Memory B cell (primary cell): Measurements from ENCODE around the gene TBXAS1.

Experiments
- ATAC-seq: fragments of 150-1000 bp; cut with Tn5 transposase; 2 replicates; pipeline ENCODE4 v1.10.0; 2021; ENCODE audit warnings: low read depth, mild to moderate bottlenecking, moderate library complexity
- DNase-seq, 2 donors: peaks; one replicate each; pipeline ENCODE4 v3.0.0; 2022; ENCODE audit warnings: low spot score in 2 of 2
- H3K27ac Mint-ChIP-seq: one replicate; pipeline ENCODE4 v1.8.0; 2022; ENCODE audit warnings: mild to moderate bottlenecking, moderate library complexity, mixed read lengths
- H3K27me3 Mint-ChIP-seq: one replicate; pipeline ENCODE4 v1.8.0; 2022; ENCODE audit warnings: mixed read lengths
- H3K36me3 Mint-ChIP-seq: one replicate; pipeline ENCODE4 v1.8.0; 2022; ENCODE audit warnings: mild to moderate bottlenecking, mixed read lengths
- H3K4me1 Mint-ChIP-seq: one replicate; pipeline ENCODE4 v1.8.0; 2022; ENCODE audit warnings: mixed read lengths
- H3K4me3 Mint-ChIP-seq: one replicate; pipeline ENCODE4 v1.8.0; 2022; ENCODE audit warnings: mild to moderate bottlenecking, moderate library complexity, mixed read lengths
- H3K9me3 Mint-ChIP-seq: one replicate; pipeline ENCODE4 v1.8.0; 2022; ENCODE audit warnings: mixed read lengths

The TBXAS1 gene

GRCh38 chr7:139993169-139993568 is 164.1 kb downstream of the TBXAS1 start:
- no peak for ATAC-seq
- Mint-ChIP-seq H3K9me3 (no peaks in the 10 kb centered on the region), H3K36me3 (no peaks in the 10 kb centered on the region), H3K4me3 (no peak overlapping the region), H3K4me1 (peaks cover 12% of the 10 kb centered on the region), H3K27me3 (no peaks in the 10 kb centered on the region), H3K27ac (no peak overlapping the region)
- DNase-seq = no peak

- no peak for ATAC-seq
- Mint-ChIP-seq H3K4me1 (peaks cover 9% of the 10 kb centered on the region), H3K36me3 (no peaks in the 10 kb centered on the region), H3K27ac (no peak overlapping the region), H3K4me3 (no peak overlapping the region), H3K9me3 (no peaks in the 10 kb centered on the region), H3K27me3 (no peaks in the 10 kb centered on the region)
- DNase-seq = no peak
Observed at GRCh38 chr7:139993592-139993991, 164.5 kb downstream of the TBXAS1 start.

- no peak overlapping the region for H3K27ac Mint-ChIP-seq
- peaks cover 8% of the 10 kb centered on the region for H3K4me1 Mint-ChIP-seq
- no peaks in the 10 kb centered on the region for H3K9me3 Mint-ChIP-seq
- no peak for ATAC-seq
- no peak for DNase-seq
- no peaks in the 10 kb centered on the region for H3K27me3 Mint-ChIP-seq
- no peaks in the 10 kb centered on the region for H3K36me3 Mint-ChIP-seq
- no peak overlapping the region for H3K4me3 Mint-ChIP-seq
Observed at GRCh38 chr7:139994356-139994755, 165.3 kb downstream of the TBXAS1 start.

- Mint-ChIP-seq H3K9me3 (no peaks in the 10 kb centered on the region), H3K4me1 (no peaks in the 10 kb centered on the region), H3K27me3 (no peaks in the 10 kb centered on the region), H3K27ac (no peak overlapping the region), H3K36me3 (no peaks in the 10 kb centered on the region), H3K4me3 (no peak overlapping the region)
- ATAC-seq = no peak
- no peak for DNase-seq
Observed at GRCh38 chr7:139995017-139995915, 166.2 kb downstream of the TBXAS1 start.

- no peak for ATAC-seq
- H3K36me3 Mint-ChIP-seq = no peaks in the 10 kb centered on the region
Observed at GRCh38 chr7:139998572-139998971, 169.5 kb downstream of the TBXAS1 start.

GRCh38 chr7:139999516-139999915 is 170.5 kb downstream of the TBXAS1 start:
- no peak overlapping the region for H3K4me3 Mint-ChIP-seq
- DNase-seq (no peak), ATAC-seq (no peak)
- no peaks in the 10 kb centered on the region for H3K27me3 Mint-ChIP-seq
- peaks cover 3% of the 10 kb centered on the region for H3K4me1 Mint-ChIP-seq
- no peak overlapping the region for H3K27ac Mint-ChIP-seq
- no peaks in the 10 kb centered on the region for H3K9me3 Mint-ChIP-seq
- no peaks in the 10 kb centered on the region for H3K36me3 Mint-ChIP-seq

More at GRCh38 chr7:139998572-139998971, 169.5 kb downstream of the TBXAS1 start:
- H3K27ac Mint-ChIP-seq = no peak overlapping the region
- no peaks in the 10 kb centered on the region for H3K9me3 Mint-ChIP-seq
- H3K27me3 Mint-ChIP-seq = no peaks in the 10 kb centered on the region
- no peak for DNase-seq
- H3K4me3 Mint-ChIP-seq = no peak overlapping the region
- H3K4me1 Mint-ChIP-seq = peaks cover 3% of the 10 kb centered on the region

GRCh38 chr7:140000666-140001268 is 171.7 kb downstream of the TBXAS1 start:
- no peak for DNase-seq
- H3K36me3 Mint-ChIP-seq = no peaks in the 10 kb centered on the region
- ATAC-seq = no peak
- peaks cover 3% of the 10 kb centered on the region for H3K4me1 Mint-ChIP-seq
- H3K4me3 Mint-ChIP-seq = no peak overlapping the region
- no peaks in the 10 kb centered on the region for H3K9me3 Mint-ChIP-seq
- H3K27ac Mint-ChIP-seq = no peak overlapping the region
- H3K27me3 Mint-ChIP-seq = no peaks in the 10 kb centered on the region

GRCh38 chr7:140003913-140004382 is 174.9 kb downstream of the TBXAS1 start:
- peaks cover 3% of the 10 kb centered on the region for H3K4me1 Mint-ChIP-seq
- no peaks in the 10 kb centered on the region for H3K9me3 Mint-ChIP-seq
- ATAC-seq = peak; percentile 56
- H3K4me3 Mint-ChIP-seq = no peak overlapping the region
- peaks cover 4% of the 10 kb centered on the region for H3K27me3 Mint-ChIP-seq
- H3K36me3 Mint-ChIP-seq = peaks cover 2% of the 10 kb centered on the region
- DNase-seq = peak; percentile 34 to 38
- H3K27ac Mint-ChIP-seq = peak overlapping the region; percentile 41

GRCh38 chr7:140004672-140005071 is 175.6 kb downstream of the TBXAS1 start:
- H3K4me1 Mint-ChIP-seq = peaks cover 3% of the 10 kb centered on the region
- no peak for DNase-seq
- H3K36me3 Mint-ChIP-seq = peaks cover 2% of the 10 kb centered on the region
- H3K27me3 Mint-ChIP-seq = peaks cover 4% of the 10 kb centered on the region
- peak overlapping the region; percentile 41 for H3K27ac Mint-ChIP-seq
- H3K4me3 Mint-ChIP-seq = no peak overlapping the region
- ATAC-seq = no peak
- H3K9me3 Mint-ChIP-seq = no peaks in the 10 kb centered on the region

GRCh38 chr7:140005341-140005740 is 176.3 kb downstream of the TBXAS1 start:
- peaks cover 2% of the 10 kb centered on the region for H3K36me3 Mint-ChIP-seq
- no peaks in the 10 kb centered on the region for H3K9me3 Mint-ChIP-seq
- H3K27ac Mint-ChIP-seq = no peak overlapping the region
- DNase-seq (no peak), ATAC-seq (no peak)
- peaks cover 3% of the 10 kb centered on the region for H3K4me1 Mint-ChIP-seq
- peaks cover 4% of the 10 kb centered on the region for H3K27me3 Mint-ChIP-seq
- no peak overlapping the region for H3K4me3 Mint-ChIP-seq

GRCh38 chr7:140005754-140006503 is 176.9 kb downstream of the TBXAS1 start:
- Mint-ChIP-seq H3K27me3 (peaks cover 4% of the 10 kb centered on the region), H3K4me3 (no peak overlapping the region), H3K9me3 (no peaks in the 10 kb centered on the region), H3K36me3 (peaks cover 2% of the 10 kb centered on the region), H3K27ac (no peak overlapping the region), H3K4me1 (no peaks in the 10 kb centered on the region)
- DNase-seq (no peak), ATAC-seq (no peak)

GRCh38 chr7:140006600-140006999 is 177.5 kb downstream of the TBXAS1 start:
- Mint-ChIP-seq H3K27ac (peak overlapping the region; percentile 28), H3K9me3 (no peaks in the 10 kb centered on the region), H3K27me3 (peaks cover 6% of the 10 kb centered on the region), H3K4me3 (no peak overlapping the region), H3K4me1 (no peaks in the 10 kb centered on the region), H3K36me3 (peaks cover 2% of the 10 kb centered on the region)
- ATAC-seq (no peak), DNase-seq (no peak)

- Mint-ChIP-seq H3K27ac (peak overlapping the region; percentile 28), H3K4me1 (peaks cover 3% of the 10 kb centered on the region), H3K4me3 (no peak overlapping the region), H3K9me3 (no peaks in the 10 kb centered on the region), H3K27me3 (peaks cover 7% of the 10 kb centered on the region), H3K36me3 (peaks cover 2% of the 10 kb centered on the region)
- no peak for ATAC-seq
- no peak for DNase-seq
Observed at GRCh38 chr7:140007051-140007690, 178.1 kb downstream of the TBXAS1 start.
